Suppressor macrophage (primary cell): ENCODE data around the gene PTGIS.

ENCODE experiments used
- DNase-seq, 4 experiments: peaks; one replicate each; pipeline ENCODE4 v3.0.0-alpha.2; 2020 to 2022

PTGIS gene

GRCh38 chr20:49526568-49526967, 41.4 kb downstream of the PTGIS start:
- DNase-seq, result no peak

GRCh38 chr20:49526056-49526455, 41.9 kb downstream of the PTGIS start:
- no peak for DNase-seq

- no peak for DNase-seq
Measured at GRCh38 chr20:49523767-49524360, 44.1 kb downstream of the PTGIS start.

- DNase-seq, result no peak
Measured at GRCh38 chr20:49521356-49521755, 46.6 kb downstream of the PTGIS start.

- DNase-seq, result no peak
Measured at GRCh38 chr20:49519777-49520359, 48.1 kb downstream of the PTGIS start.

GRCh38 chr20:49519212-49519712, 48.7 kb downstream of the PTGIS start:
- no peak for DNase-seq

GRCh38 chr20:49518576-49518975, 49.4 kb downstream of the PTGIS start:
- no peak for DNase-seq

- no peak for DNase-seq
Measured at GRCh38 chr20:49517805-49518100, 50.2 kb downstream of the PTGIS start.

- no peak for DNase-seq
Measured at GRCh38 chr20:49516916-49517804, 50.8 kb downstream of the PTGIS start.

- no peak for DNase-seq
Measured at GRCh38 chr20:49515586-49515985, 52.4 kb downstream of the PTGIS start.

GRCh38 chr20:49513517-49513916, 54.4 kb downstream of the PTGIS start:
- DNase-seq, result peak in 1 of 4 experiments; percentile 4

- DNase-seq, result no peak
Measured at GRCh38 chr20:49513009-49513408, 54.9 kb downstream of the PTGIS start.

GRCh38 chr20:49511788-49512525, 56.0 kb downstream of the PTGIS start:
- DNase-seq, result no peak

- no peak for DNase-seq
Measured at GRCh38 chr20:49510562-49511122, 57.3 kb downstream of the PTGIS start.

GRCh38 chr20:49508435-49509199, 59.3 kb downstream of the PTGIS start:
- DNase-seq, result peak; percentile 29 to 66 (median 45)

GRCh38 chr20:49507741-49508434, 60.0 kb downstream of the PTGIS start:
- no peak for DNase-seq

- DNase-seq, result peak; percentile 29 to 61 (median 49)
Measured at GRCh38 chr20:49505518-49505917, 62.4 kb downstream of the PTGIS start.

- DNase-seq, result no peak
Measured at GRCh38 chr20:49503176-49503575, 64.8 kb downstream of the PTGIS start.

- peak in 2 of 4 experiments; percentile 6 to 10 for DNase-seq
Measured at GRCh38 chr20:49501917-49502316, 66.0 kb downstream of the PTGIS start.

- DNase-seq, result no peak
Measured at GRCh38 chr20:49497398-49497669, 70.6 kb downstream of the PTGIS start.
